GM23338 (cell line): ENCODE data around the gene OR4K1.

Experiments used
- CTCF ChIP-seq, 2 experiments: fragments of 200-600 bp in 1 of 2; sonication (generic) in 1 of 2; conservative IDR thresholded peaks; 2 replicates each; pipeline versions ENCODE4 v1.5.1 to v1.6.1; 2016 to 2017; ENCODE audit warnings: antibody characterized with exemption in 2 of 2, low read depth in 2 of 2, mild to moderate bottlenecking in 2 of 2, moderate library complexity in 1 of 2
- EZH2 ChIP-seq: fragments of 200-600 bp; sonication (generic); IDR thresholded peaks from one replicate; pipeline ENCODE4 v1.8.0; 2017; ENCODE audit warnings: antibody characterized with exemption, mild to moderate bottlenecking, low read depth; ENCODE audit not compliant: unreplicated experiment
- EZH2phosphoT487 ChIP-seq: fragments of 200-600 bp; sonication (generic); IDR thresholded peaks from one replicate; pipeline ENCODE4 v1.8.1; 2018; ENCODE audit warnings: antibody characterized with exemption; ENCODE audit not compliant: unreplicated experiment
- JUNB ChIP-seq: IDR thresholded peaks from one replicate; pipeline ENCODE4 v1.6.1; 2016; ENCODE audit warnings: antibody characterized with exemption; ENCODE audit not compliant: unreplicated experiment
- POLR2AphosphoS5 ChIP-seq: IDR thresholded peaks from 2 replicates; pipeline ENCODE4 v1.6.1; 2016; ENCODE audit warnings: antibody characterized with exemption, low read depth
- ZNF462 ChIP-seq: fragments of 250-450 bp; sonication (Bioruptor Pico); IDR thresholded peaks from 2 replicates; pipeline ENCODE4 v1.5.0; 2020; ENCODE audit warnings: mild to moderate bottlenecking, moderate library complexity

- TF ChIP-seq CTCF (conservative IDR thresholded peaks at IDR 0.05; ENCODE audit: low read depth in 2 of 2) (no peak), POLR2AphosphoS5 (no peak), JUNB (no peak), EZH2 (no peak), ZNF462 (no peak), EZH2phosphoT487 (no peak)
Measured at GRCh38 chr14:19917243-19917642, 13.5 kb upstream of the OR4K1 start.
